Activated T-cell treated with anti-CD3 and anti-CD28 coated beads, Interleukin-2, amount 50 U/mL, for 24 hours (primary cell): ENCODE results near the gene UACA.

Source experiments
- DNase-seq: peaks from one replicate; pipeline ENCODE4 v3.0.0-alpha.2; 2020
- H3K27ac Mint-ChIP-seq: 2 replicates; pipeline ENCODE4 v1.8.0; 2020; ENCODE audit warnings: mild to moderate bottlenecking, mixed read lengths
- H3K27me3 Mint-ChIP-seq: 2 replicates; pipeline ENCODE4 v1.8.0; 2020; ENCODE audit warnings: mixed read lengths
- H3K36me3 Mint-ChIP-seq: 2 replicates; pipeline ENCODE4 v1.8.0; 2020; ENCODE audit warnings: low read depth, mixed read lengths
- H3K4me1 Mint-ChIP-seq: 2 replicates; pipeline ENCODE4 v1.8.0; 2020; ENCODE audit warnings: low read depth, mixed read lengths
- H3K4me3 Mint-ChIP-seq: 2 replicates; pipeline ENCODE4 v1.8.0; 2020; ENCODE audit warnings: mild to moderate bottlenecking, moderate library complexity, mixed read lengths
- H3K9me3 Mint-ChIP-seq: 2 replicates; pipeline ENCODE4 v1.8.0; 2020; ENCODE audit warnings: mixed read lengths

The UACA gene

DNA sequence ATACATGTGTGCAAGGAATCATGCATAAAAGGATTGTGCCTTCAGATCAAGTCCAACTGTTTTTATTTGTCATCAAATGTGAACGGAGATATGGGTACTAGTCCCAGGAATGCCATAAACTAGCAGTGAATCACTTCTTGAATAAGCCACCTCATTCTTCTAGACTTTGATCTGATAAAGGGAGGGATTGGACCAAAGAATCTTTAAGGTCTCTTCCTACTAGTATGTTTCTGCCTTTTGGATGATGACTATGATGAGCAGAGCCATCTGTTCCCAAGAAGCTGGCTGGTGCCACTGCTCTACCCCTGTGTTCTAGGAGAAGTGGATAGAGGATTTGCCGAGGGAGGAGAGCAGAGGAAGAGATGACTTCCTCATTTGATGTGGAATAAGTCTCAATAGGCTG, 28.8 kb upstream of the UACA start:
- no peak for DNase-seq
- H3K9me3 Mint-ChIP-seq, result no peaks in the 10 kb centered on the region
- no peaks in the 10 kb centered on the region for H3K36me3 Mint-ChIP-seq
- no peak overlapping the region for H3K4me3 Mint-ChIP-seq
- H3K27me3 Mint-ChIP-seq, result peaks cover 6% of the 10 kb centered on the region
- H3K4me1 Mint-ChIP-seq, result no peaks in the 10 kb centered on the region
- H3K27ac Mint-ChIP-seq, result no peak overlapping the region

DNA sequence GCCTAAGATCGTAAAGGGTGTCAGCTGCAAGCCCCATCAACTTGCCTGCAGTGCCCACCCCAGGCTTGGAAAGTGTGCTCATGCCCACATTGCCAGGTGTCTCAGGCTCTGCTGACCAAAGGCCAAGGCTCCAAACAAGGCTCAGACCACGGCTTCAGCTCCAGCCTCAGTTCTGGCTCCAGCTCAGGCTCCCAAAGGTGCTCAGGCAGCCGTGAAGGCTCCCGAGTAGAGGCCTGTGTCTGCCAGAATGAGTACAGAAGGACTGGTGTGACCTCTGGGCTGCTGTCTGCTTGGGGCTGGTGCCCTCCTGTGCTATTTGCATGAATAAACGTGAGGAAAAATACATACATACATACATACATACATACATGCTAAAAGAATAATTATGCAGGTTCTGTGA, 27.9 kb upstream of the UACA start:
- Mint-ChIP-seq H3K4me3 (no peak overlapping the region), H3K9me3 (no peaks in the 10 kb centered on the region)
- DNase-seq, result no peak

DNA sequence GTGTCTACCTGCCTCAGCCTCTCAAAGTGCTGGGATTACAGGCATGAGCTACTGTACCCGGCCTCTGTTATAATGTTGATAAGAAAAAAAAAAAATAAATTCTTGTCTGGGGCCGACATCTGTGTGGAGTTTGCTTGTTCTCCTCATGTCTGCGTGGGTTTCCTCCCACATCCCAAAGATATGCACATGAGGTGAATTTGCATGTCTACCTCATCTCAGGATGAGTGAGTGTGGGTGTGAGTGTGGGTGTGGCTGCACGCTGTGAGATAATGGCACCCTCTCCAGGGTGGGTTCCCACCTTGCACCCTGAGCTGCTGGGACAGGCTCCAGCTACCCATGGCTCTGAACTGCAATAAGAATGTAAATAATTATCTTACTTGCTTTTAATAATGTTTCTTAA, 25.9 kb upstream of the UACA start:
- Mint-ChIP-seq H3K27ac (no peak overlapping the region), H3K4me3 (no peak overlapping the region), H3K4me1 (no peaks in the 10 kb centered on the region), H3K36me3 (no peaks in the 10 kb centered on the region), H3K9me3 (no peaks in the 10 kb centered on the region), H3K27me3 (peaks cover 13% of the 10 kb centered on the region)
- no peak for DNase-seq

More for the DNA sequence above, 27.9 kb upstream of the UACA start:
- no peak overlapping the region for H3K27ac Mint-ChIP-seq
- no peaks in the 10 kb centered on the region for H3K4me1 Mint-ChIP-seq
- no peaks in the 10 kb centered on the region for H3K36me3 Mint-ChIP-seq
- peaks cover 9% of the 10 kb centered on the region for H3K27me3 Mint-ChIP-seq

DNA sequence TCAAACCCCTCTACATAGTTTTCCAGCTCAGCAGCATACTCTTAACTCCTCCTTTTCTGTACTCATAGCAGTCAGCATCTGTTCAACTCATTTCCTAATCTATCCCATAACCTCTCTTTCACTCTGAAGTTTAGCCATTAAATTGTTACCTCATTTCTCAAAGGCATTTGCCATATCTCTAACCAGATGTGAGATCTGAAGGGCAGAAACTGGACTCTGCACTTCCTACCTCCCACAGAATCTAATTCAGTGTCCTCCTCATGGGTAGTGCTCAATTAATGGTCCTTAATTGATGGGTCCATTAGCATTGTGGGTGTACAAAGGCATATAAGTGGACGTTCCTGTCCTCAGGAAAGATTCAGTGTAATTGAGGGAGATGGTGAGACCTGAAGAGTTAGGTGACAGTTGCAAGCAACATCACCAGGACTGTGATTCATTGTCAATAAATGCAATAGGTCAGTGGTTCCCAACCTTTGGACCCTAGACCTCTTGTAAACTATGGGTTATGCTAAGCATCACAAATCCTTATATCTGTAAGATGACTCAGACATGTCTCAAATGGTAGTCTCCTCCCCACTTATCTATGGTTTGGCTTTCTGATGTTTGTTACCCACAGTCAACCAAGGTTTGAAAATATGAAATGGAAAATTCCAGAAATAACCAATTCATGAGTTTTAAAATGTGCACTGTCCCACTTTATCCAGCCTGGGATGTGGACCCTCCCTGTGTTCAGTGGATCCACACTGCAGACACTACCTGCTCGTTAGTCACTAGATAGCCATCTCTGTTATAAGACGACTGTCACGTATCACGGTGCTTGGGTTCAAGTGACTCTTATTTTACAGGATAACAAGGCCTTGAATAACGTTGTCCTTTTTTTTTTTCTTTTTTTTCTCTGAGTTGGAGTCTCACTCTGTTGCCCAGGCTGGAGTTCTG, 25.0 kb upstream of the UACA start:
- DNase-seq, result no peak
- H3K4me1 Mint-ChIP-seq, result no peaks in the 10 kb centered on the region
- no peak overlapping the region for H3K27ac Mint-ChIP-seq

DNA sequence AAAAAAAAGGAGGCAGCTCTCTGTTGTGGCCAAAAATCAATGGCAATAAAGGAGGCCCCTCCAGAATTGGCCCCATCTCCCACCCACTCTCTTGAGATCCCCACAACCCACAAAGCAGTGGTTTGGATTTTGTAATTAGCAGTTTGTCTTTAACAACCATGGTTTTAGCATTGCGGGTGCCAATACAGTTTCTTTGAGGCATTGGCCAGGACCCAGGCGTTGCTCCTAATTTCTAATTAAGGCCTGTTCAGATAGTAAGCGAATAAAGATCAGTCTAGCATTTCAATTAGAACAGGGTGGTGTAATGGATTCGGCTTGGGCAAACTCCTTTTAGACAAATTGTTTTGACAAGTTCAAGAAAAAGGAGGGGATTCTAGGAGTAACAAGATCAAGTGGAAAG, 23.6 kb upstream of the UACA start:
- Mint-ChIP-seq H3K9me3 (no peaks in the 10 kb centered on the region), H3K27me3 (peaks cover 13% of the 10 kb centered on the region), H3K4me3 (no peak overlapping the region), H3K4me1 (no peaks in the 10 kb centered on the region), H3K27ac (no peak overlapping the region), H3K36me3 (no peaks in the 10 kb centered on the region)
- no peak for DNase-seq

More for the DNA sequence above, 25.0 kb upstream of the UACA start:
- H3K4me3 Mint-ChIP-seq, result no peak overlapping the region
- H3K36me3 Mint-ChIP-seq, result no peaks in the 10 kb centered on the region
- no peaks in the 10 kb centered on the region for H3K9me3 Mint-ChIP-seq
- H3K27me3 Mint-ChIP-seq, result peaks cover 13% of the 10 kb centered on the region

DNA sequence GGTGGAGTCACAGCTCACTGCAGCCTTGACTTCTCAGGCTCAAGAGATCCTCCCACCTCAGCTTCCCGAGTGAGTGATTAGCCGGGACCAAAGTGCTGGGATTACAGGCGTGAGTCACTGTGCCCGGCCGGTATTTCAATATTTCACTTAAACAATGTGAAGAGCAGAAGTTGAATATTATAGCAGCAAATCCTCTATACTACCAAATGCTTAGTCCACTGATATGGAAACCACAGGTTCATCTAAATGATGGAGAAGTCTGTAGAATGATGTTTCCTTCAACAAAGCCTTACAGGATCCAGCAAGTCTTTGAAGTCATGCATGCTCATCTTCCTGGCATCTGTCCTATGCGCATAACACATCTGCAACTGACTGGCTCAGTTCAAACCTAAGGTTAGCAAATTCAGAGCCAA, 20.3 kb upstream of the UACA start:
- H3K36me3 Mint-ChIP-seq, result no peaks in the 10 kb centered on the region
- no peaks in the 10 kb centered on the region for H3K9me3 Mint-ChIP-seq
- DNase-seq, result no peak
- H3K27ac Mint-ChIP-seq, result no peak overlapping the region
- H3K27me3 Mint-ChIP-seq, result peaks cover 20% of the 10 kb centered on the region
- H3K4me3 Mint-ChIP-seq, result no peak overlapping the region
- H3K4me1 Mint-ChIP-seq, result no peaks in the 10 kb centered on the region

DNA sequence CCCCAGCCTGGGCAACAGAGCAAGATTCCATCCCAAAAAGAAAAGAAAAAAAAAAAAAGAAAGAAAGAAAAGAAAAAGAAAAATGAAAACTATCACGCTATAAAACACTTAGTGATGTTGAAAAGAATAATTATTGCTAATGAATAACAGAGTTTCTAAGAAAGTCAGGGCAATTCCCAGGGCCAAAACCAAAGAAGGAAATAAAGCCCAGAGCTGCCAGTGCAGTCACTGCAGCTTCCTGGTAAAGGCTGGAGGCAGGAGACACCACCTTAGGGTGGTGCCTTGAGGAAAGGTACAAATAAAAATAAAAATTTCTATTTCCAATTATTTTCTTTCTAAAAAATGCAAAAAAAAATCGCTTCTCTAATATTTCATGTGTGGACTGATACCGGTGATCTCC, 19.7 kb upstream of the UACA start:
- Mint-ChIP-seq H3K36me3 (no peaks in the 10 kb centered on the region), H3K27me3 (peaks cover 20% of the 10 kb centered on the region), H3K9me3 (no peaks in the 10 kb centered on the region), H3K4me1 (no peaks in the 10 kb centered on the region), H3K27ac (no peak overlapping the region), H3K4me3 (no peak overlapping the region)
- no peak for DNase-seq

DNA sequence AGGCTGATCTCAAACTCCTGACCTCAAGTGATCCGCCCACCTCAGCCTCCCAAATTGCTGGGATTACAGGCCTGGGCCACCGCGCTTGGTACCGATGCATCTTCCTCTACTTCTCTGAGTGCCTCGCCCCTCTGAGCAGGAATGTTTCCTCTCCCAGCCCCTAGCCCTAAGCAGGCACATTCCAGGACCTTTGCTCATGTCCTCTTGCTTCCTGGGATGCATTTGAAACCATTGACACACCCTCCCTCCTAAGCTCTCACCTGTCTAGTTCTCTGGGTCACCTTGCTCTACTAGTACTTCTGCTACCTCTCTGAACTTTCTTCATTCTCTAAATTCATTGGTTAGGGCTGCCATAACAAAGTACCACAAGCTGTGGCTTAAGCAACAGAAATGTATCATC, 17.9 kb upstream of the UACA start:
- H3K27me3 Mint-ChIP-seq, result peaks cover 22% of the 10 kb centered on the region
- H3K4me3 Mint-ChIP-seq, result no peak overlapping the region
- no peaks in the 10 kb centered on the region for H3K36me3 Mint-ChIP-seq
- no peaks in the 10 kb centered on the region for H3K9me3 Mint-ChIP-seq
- H3K27ac Mint-ChIP-seq, result no peak overlapping the region
- DNase-seq, result no peak
- H3K4me1 Mint-ChIP-seq, result no peaks in the 10 kb centered on the region

DNA sequence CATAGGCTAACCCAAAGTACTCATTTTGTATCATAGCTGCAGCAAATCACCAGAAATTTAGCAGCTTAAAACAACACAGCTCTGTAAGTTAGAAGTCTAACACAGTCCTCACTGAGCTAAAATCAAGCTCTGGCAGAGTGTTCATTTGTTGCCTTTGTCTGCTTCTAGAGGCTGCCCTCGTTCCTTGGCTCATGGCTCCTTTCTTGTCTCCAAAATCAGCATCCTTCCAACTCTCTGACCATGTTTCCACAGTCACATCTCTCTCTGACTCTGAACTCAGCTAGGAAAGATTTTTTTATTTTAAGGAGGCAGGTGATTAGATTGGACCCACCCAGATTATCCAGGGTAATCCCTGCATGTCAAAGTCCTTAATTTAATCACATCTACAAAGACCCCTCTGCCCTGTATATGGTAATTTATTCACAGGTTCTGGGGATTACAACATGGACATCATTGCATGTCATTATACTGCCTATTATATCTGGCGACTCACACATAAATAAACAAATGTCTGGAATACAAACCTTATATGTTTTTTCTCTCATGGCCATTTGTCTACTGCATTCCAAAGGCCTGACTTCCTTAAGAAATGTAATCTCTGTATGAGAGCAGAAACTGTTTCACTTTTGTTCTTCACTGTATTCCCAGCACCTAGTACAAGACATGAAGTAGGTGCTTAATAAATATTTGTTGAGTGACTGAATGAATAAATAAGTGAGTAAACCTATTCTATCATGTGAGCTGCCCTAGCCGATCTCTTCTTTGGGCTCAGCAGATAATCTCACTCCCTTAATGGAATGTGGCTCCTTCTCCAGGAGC, 15.1 kb upstream of the UACA start:
- H3K4me3 Mint-ChIP-seq, result no peak overlapping the region
- no peak for DNase-seq
- no peaks in the 10 kb centered on the region for H3K36me3 Mint-ChIP-seq
- H3K27ac Mint-ChIP-seq, result no peak overlapping the region
- peaks cover 18% of the 10 kb centered on the region for H3K27me3 Mint-ChIP-seq
- no peaks in the 10 kb centered on the region for H3K9me3 Mint-ChIP-seq
- no peaks in the 10 kb centered on the region for H3K4me1 Mint-ChIP-seq

DNA sequence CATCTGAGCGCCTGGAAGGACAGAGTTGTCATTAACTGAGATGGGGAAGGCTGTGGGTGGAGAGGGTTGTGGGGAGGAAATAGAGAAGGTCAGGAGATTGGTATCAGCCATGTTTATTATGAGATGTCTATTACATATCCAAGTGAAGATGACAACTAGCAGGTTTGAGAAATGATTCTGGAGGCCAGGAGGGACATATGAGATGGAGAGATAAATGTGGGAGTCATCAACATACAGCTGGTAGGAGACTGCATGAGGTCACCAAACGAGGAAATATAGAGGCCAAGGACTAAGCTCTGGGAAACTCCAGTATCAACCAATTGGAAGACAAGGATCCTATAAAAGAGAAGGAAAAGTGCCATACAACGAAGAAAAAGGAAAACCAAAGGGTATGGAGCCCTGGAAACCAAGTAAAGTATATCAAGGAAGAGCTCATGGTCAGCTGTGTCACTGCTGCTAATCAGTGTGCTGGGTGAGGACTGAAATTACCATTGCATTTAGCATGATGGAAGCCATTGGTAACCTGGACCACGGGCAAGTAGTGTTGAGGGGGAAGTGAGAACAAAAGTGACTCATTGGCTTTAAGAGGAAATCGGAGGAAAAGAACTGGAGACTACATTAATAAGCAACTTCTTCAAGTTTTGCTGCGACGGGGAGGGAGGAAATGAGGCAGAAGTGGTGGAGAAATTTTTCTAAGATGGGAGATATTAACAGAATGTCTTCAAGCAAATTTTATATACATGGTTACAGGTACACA, 14.0 kb upstream of the UACA start:
- Mint-ChIP-seq H3K9me3 (no peaks in the 10 kb centered on the region), H3K27me3 (peaks cover 18% of the 10 kb centered on the region), H3K36me3 (no peaks in the 10 kb centered on the region), H3K27ac (no peak overlapping the region), H3K4me1 (no peaks in the 10 kb centered on the region), H3K4me3 (no peak overlapping the region)
- DNase-seq, result no peak

DNA sequence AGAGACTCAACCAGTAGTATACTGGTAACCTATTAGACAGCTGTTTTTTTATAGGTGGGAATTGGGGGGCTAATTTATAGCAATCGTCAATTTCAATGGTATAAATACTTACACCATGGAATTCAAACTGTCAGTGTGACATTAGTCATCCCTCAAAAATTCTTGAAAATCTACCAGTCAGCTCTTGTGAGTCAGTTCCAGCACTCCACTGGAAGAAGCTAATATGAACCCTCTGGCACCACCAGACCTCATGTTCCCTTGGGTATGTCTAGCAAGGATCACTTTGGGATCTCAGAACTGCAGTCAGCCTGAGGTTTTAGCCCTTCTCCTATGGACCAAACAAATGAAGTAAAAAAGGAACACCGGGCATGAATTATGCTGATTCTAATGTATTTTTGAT, 11.8 kb upstream of the UACA start:
- no peak overlapping the region for H3K27ac Mint-ChIP-seq
- no peaks in the 10 kb centered on the region for H3K36me3 Mint-ChIP-seq
- DNase-seq, result no peak
- no peaks in the 10 kb centered on the region for H3K9me3 Mint-ChIP-seq
- H3K4me3 Mint-ChIP-seq, result no peak overlapping the region
- peaks cover 8% of the 10 kb centered on the region for H3K27me3 Mint-ChIP-seq
- H3K4me1 Mint-ChIP-seq, result peaks cover 4% of the 10 kb centered on the region

DNA sequence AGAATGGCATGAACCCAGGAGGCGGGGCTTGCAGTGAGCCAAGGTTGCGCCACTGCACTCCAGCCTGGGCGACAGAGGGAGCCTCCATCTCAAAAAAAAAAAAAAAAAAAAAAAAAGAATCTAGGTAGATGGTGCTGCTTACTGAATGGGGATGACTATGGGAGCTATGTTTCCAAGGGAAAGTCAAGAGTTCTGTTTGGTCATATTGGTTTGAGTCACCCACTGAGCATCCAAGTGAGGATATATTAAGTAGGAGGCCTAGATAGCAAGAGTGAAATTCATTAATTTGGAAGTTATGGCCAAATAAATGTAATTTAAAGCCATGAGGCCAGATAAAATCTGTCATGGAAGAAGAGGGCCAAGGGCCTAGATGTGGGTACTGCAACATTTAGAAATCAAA, 9.0 kb upstream of the UACA start:
- DNase-seq, result no peak
- no peak overlapping the region for H3K4me3 Mint-ChIP-seq
- H3K4me1 Mint-ChIP-seq, result peaks cover 12% of the 10 kb centered on the region
- peaks cover 8% of the 10 kb centered on the region for H3K27me3 Mint-ChIP-seq
- no peaks in the 10 kb centered on the region for H3K9me3 Mint-ChIP-seq
- no peaks in the 10 kb centered on the region for H3K36me3 Mint-ChIP-seq
- no peak overlapping the region for H3K27ac Mint-ChIP-seq

DNA sequence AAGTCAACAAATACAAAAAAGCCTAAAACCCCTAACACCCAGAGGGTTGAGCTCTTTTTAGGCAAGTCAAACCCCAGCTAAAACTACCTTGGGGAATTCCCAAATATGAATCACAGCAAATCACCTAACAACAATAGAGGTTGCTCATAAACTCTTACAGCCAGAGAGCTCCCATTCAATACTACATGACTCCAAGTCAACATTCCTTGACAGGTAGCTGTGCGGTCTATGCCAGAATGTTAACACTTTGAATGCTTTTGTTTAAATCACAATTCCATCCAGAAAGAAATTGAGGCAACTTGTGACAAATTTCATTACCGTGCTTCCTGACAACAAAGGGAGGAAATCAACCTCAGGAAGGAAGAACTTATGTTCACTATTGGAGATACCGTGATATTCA, 7.5 kb upstream of the UACA start:
- H3K4me3 Mint-ChIP-seq, result no peak overlapping the region
- peaks cover 3% of the 10 kb centered on the region for H3K27me3 Mint-ChIP-seq
- H3K27ac Mint-ChIP-seq, result no peak overlapping the region
- no peak for DNase-seq
- peaks cover 12% of the 10 kb centered on the region for H3K4me1 Mint-ChIP-seq
- H3K36me3 Mint-ChIP-seq, result no peaks in the 10 kb centered on the region
- H3K9me3 Mint-ChIP-seq, result no peaks in the 10 kb centered on the region

DNA sequence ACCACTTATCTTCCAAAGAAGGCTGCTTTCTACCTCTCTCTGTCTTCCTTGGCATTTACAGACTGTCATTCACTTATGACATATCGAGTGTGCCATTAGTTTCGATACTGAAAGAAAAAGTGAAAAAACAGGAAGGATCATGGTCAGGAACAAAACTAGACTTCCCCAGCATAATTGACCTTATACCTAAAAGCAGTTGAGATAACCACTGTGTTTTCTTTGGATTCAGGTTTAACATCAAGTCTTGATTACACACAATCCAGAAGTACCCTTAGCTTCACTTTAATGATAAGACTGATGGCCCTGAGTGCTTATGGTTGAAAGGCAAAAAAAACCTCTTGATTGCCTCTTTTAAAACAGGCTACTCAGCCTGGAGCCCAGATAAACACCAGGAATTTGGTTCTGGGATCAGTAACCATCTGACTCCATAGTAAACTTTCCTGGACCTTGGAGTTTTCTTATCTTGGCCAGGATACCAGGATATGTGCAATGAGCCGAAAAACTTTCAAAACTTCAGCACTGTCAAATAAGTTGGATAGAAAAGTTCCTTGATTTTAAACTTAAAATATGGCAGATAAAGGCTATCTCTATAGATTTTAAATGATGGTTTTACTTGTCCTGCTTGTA, 5.0 kb upstream of the UACA start:
- Mint-ChIP-seq H3K4me1 (peaks cover 17% of the 10 kb centered on the region), H3K27me3 (peaks cover 21% of the 10 kb centered on the region), H3K4me3 (no peak overlapping the region), H3K36me3 (no peaks in the 10 kb centered on the region), H3K9me3 (no peaks in the 10 kb centered on the region), H3K27ac (no peak overlapping the region)
- DNase-seq, result no peak
